Panc1 (cell line): Measurements from ENCODE around the gene NOX1. TPM values are rescaled to one million over a fixed set of nuclear protein-coding genes. Genes with fewer than 3 reads are reported as not detected.

Source experiments
- ATAC-seq: fragments of 200-7000 bp; cut with Tn5 transposase; 2 replicates; pipeline ENCODE4 v1.9.1; 2020; ENCODE audit warnings: mild to moderate bottlenecking, moderate library complexity
- BruUV-seq: library from RNA; stranded (reverse); fragments of 400-500 nt; replicated peaks from 2 replicates; lab custom pipeline; 2021; lab: Mats Ljungman, UMichigan
- CTCF ChIA-PET: fragments of 300-600 bp; sonication (Branson Sonifier 250); formaldehyde crosslinking; loops from one replicate; lab custom pipeline; 2022; ENCODE audit warnings: antibody characterized with exemption; lab: Charles Lee
- POLR2A ChIA-PET: fragments of 300-600 bp; sonication (Branson Sonifier 250); formaldehyde crosslinking; loops from one replicate; lab custom pipeline; 2022; ENCODE audit warnings: antibody characterized with exemption; lab: Charles Lee
- DNase-seq: peaks from one replicate; pipeline ENCODE4 v3.0.0-alpha.2; 2010; ENCODE audit warnings: low read depth, low spot score
- H3K27ac ChIP-seq: 2 replicates; pipeline ENCODE4 v1.5.1; 2011; ENCODE audit warnings: mild to moderate bottlenecking, low read length, inconsistent platforms
- H3K27me3 ChIP-seq: fragments of 200-500 bp; sonication (Bioruptor generic); 2 replicates; pipeline ENCODE4 v1.6.0; 2014; ENCODE audit warnings: low read length, inconsistent platforms; ENCODE audit not compliant: control insufficient read depth, insufficient read depth
- H3K36me3 ChIP-seq: fragments of 200-500 bp; sonication (Bioruptor generic); 2 replicates; pipeline ENCODE4 v1.5.1; 2014; ENCODE audit warnings: inconsistent platforms, mild to moderate bottlenecking, low read length, moderate library complexity; ENCODE audit not compliant: control insufficient read depth, insufficient read depth
- H3K4me1 ChIP-seq: 2 replicates; pipeline ENCODE4 v1.5.1; 2011; ENCODE audit warnings: inconsistent platforms, mild to moderate bottlenecking, low read length, moderate library complexity; ENCODE audit not compliant: control insufficient read depth, insufficient read depth
- H3K4me3 ChIP-seq, 2 experiments: 2 replicates each; pipeline ENCODE4 v1.5.1; 2011 to 2012; ENCODE audit warnings: low read depth in 2 of 2, low read length in 2 of 2, mild to moderate bottlenecking in 2 of 2, inconsistent platforms in 1 of 2, moderate library complexity in 1 of 2
- H3K9me3 ChIP-seq: fragments of 200-500 bp; sonication (Bioruptor generic); 2 replicates; pipeline ENCODE4 v1.5.1; 2014; ENCODE audit warnings: low read depth, mild to moderate bottlenecking, inconsistent platforms, low read length, moderate library complexity; ENCODE audit not compliant: control insufficient read depth, insufficient read depth
- POLR2AphosphoS5 ChIP-seq: IDR thresholded peaks from 2 replicates; pipeline ENCODE4 v1.6.1; 2012; ENCODE audit warnings: mild to moderate bottlenecking, low read depth, low read length, moderate library complexity
- SIN3A ChIP-seq: IDR thresholded peaks from 2 replicates; pipeline ENCODE4 v1.6.1; 2012; ENCODE audit warnings: low read depth, mild to moderate bottlenecking, low read length, moderate library complexity, borderline replicate concordance; ENCODE audit not compliant: insufficient read depth
- TCF7L2 ChIP-seq: IDR thresholded peaks from 2 replicates; pipeline ENCODE4 v1.6.1; 2011; ENCODE audit warnings: mild to moderate bottlenecking, low read depth, low read length, inconsistent platforms
- in situ Hi-C: cut with HindIII; loops from 2 replicates; pipeline ENCODE4 v1.10.0; 2016; ENCODE audit warnings: low sequenced_read_pairs, low pct_unique_long_range_greater_than_20kb
- intact Hi-C: fragments of 100-400 bp; cut with micrococcal nuclease; formaldehyde crosslinking; loops from one replicate; pipeline ENCODE4 v1.10.0; 2022; ENCODE audit not compliant: unreplicated experiment
- total RNA-seq: library from RNA; stranded (reverse); gene quantifications from one replicate; pipeline ENCODE4 v1.2.1, GENCODE V29; 2021; ENCODE audit not compliant: unreplicated experiment
- TF ChIP-seq, protein P1 (sequence below), 2 experiments: IDR thresholded peaks; 2 replicates each; pipeline ENCODE4 v1.6.1; 2011 to 2012; ENCODE audit warnings: low read depth in 2 of 2, control low read depth in 1 of 2, low read length in 1 of 2, mild to moderate bottlenecking in 1 of 2, moderate library complexity in 1 of 2; ENCODE audit not compliant: insufficient read depth in 1 of 2
- TF ChIP-seq, protein P2 (sequence below): fragments of 450-650 bp; IDR thresholded peaks from 2 replicates; pipeline ENCODE4 v1.5.1; 2017; ENCODE audit warnings: mild to moderate bottlenecking

NOX1 gene
- total RNA-seq, 1 experiment from 2014 or later: not detected

- ATAC-seq (no peak), DNase-seq (no peak)
- H3K27ac ChIP-seq: no peak overlapping the region
- 0 out of 2 replicates have a peak, but pooled peaks cover under 1% of the 10 kb centered on the region for H3K27me3 ChIP-seq
- no peaks in the 10 kb centered on the region for H3K36me3 ChIP-seq
- H3K4me3 ChIP-seq: no peak overlapping the region
- H3K4me1 ChIP-seq: no peaks in the 10 kb centered on the region
- no TSS peak for BruUV-seq
- intact Hi-C loops: no loop called here
- in situ Hi-C loops: no loop called here
- POLR2A ChIA-PET: no interaction called here
- no peaks in the 10 kb centered on the region for H3K9me3 ChIP-seq
- CTCF ChIA-PET: no interaction called here
- TF ChIP-seq, protein P1, sequence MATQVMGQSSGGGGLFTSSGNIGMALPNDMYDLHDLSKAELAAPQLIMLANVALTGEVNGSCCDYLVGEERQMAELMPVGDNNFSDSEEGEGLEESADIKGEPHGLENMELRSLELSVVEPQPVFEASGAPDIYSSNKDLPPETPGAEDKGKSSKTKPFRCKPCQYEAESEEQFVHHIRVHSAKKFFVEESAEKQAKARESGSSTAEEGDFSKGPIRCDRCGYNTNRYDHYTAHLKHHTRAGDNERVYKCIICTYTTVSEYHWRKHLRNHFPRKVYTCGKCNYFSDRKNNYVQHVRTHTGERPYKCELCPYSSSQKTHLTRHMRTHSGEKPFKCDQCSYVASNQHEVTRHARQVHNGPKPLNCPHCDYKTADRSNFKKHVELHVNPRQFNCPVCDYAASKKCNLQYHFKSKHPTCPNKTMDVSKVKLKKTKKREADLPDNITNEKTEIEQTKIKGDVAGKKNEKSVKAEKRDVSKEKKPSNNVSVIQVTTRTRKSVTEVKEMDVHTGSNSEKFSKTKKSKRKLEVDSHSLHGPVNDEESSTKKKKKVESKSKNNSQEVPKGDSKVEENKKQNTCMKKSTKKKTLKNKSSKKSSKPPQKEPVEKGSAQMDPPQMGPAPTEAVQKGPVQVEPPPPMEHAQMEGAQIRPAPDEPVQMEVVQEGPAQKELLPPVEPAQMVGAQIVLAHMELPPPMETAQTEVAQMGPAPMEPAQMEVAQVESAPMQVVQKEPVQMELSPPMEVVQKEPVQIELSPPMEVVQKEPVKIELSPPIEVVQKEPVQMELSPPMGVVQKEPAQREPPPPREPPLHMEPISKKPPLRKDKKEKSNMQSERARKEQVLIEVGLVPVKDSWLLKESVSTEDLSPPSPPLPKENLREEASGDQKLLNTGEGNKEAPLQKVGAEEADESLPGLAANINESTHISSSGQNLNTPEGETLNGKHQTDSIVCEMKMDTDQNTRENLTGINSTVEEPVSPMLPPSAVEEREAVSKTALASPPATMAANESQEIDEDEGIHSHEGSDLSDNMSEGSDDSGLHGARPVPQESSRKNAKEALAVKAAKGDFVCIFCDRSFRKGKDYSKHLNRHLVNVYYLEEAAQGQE (IDR thresholded peaks at IDR 0.05; ENCODE audit: insufficient read depth in 1 of 2, low read depth in 2 of 2, low read length in 1 of 2): no peak
- TF ChIP-seq TCF7L2 (no peak), SIN3A (no peak), POLR2AphosphoS5 (no peak)
- TF ChIP-seq, protein P2, sequence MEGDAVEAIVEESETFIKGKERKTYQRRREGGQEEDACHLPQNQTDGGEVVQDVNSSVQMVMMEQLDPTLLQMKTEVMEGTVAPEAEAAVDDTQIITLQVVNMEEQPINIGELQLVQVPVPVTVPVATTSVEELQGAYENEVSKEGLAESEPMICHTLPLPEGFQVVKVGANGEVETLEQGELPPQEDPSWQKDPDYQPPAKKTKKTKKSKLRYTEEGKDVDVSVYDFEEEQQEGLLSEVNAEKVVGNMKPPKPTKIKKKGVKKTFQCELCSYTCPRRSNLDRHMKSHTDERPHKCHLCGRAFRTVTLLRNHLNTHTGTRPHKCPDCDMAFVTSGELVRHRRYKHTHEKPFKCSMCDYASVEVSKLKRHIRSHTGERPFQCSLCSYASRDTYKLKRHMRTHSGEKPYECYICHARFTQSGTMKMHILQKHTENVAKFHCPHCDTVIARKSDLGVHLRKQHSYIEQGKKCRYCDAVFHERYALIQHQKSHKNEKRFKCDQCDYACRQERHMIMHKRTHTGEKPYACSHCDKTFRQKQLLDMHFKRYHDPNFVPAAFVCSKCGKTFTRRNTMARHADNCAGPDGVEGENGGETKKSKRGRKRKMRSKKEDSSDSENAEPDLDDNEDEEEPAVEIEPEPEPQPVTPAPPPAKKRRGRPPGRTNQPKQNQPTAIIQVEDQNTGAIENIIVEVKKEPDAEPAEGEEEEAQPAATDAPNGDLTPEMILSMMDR: no peak
Measured at GRCh38 chrX:100913111-100913510, 39.0 kb upstream of the NOX1 start.

DNA sequence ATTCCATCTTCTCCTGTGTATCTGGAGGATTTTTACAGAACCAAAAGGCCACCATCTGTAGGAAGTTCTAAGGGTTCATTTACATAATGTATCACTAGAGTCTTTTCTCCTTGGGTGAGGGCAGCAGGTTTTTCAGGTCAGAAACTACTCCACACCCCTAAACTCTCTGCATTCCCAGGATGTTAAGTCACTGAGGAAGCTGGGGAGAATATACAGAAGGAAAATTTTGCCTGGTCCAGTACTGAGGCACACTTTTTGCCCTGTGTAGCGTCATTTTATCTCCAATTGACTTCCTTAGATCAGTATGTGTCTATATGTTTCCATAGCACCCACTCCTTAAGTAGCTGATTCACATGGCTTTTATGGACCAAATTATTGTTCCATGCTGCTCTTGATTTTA, 37.6 kb upstream of the NOX1 start:
- ATAC-seq (no peak), DNase-seq (no peak)
- CTCF ChIA-PET: no interaction called here
- H3K27ac ChIP-seq: no peak overlapping the region
- no TSS peak for BruUV-seq
- H3K27me3 ChIP-seq: no peaks in the 10 kb centered on the region
- in situ Hi-C loops (no loop called here), intact Hi-C loops (no loop called here)
- H3K36me3 ChIP-seq: no peaks in the 10 kb centered on the region
- no peaks in the 10 kb centered on the region for H3K4me1 ChIP-seq
- TF ChIP-seq, protein P1 (IDR thresholded peaks at IDR 0.05; ENCODE audit: insufficient read depth in 1 of 2, low read depth in 2 of 2, low read length in 1 of 2): no peak
- TF ChIP-seq SIN3A (no peak), POLR2AphosphoS5 (no peak), TCF7L2 (no peak)
- TF ChIP-seq, protein P2: no peak
- POLR2A ChIA-PET: no interaction called here
- H3K4me3 ChIP-seq: no peak overlapping the region
- H3K9me3 ChIP-seq: no peaks in the 10 kb centered on the region
